SKM-1 (cell line): Measurements from ENCODE around the gene LGALS1.
"Not testable (repeated sequence)": the region's sequence is repeated elsewhere in the genome, so short reads cannot be mapped to it uniquely, and the experiment has no call there.

Experiments
- DNase-seq: peaks from one replicate; lab custom pipeline; 2025; ENCODE audit not compliant: unreplicated experiment; lab: John Stamatoyannopoulos, UW

Gene LGALS1

DNA sequence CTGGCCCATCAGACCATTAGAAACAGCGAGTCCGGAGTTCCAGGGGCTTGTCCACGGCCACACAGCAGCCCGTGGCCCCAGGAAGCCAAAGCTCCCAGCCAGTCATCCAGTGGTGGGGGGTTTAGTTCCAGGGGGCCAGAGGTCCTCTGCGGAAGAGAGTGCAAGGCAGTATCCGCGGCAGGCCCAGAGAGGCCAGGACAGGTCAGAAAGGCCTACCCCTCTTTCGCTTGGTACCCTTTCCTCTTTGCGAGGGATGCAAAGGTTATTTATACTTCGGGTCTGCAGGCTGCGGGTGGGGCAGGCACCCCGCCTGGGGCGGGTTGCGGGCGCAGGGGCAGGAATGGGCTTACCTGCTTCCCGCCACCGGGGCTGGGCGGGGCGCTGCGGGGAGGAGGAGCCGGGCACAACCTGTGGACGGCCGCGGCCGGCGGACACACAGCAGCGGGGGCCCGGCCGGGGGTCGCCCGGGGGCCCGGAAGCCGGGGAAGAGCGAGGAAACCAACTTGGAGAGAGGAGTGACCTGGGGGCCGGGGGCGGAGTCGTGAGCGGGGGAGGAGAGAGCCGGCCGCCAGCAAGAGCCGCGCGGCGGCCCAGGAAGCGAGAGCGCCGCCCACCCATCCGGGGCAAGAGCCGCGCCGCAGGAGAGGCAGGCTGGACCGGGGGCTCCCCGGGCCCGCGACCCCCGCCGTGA, 36.2 kb upstream of the LGALS1 start, which contains the start of gene SH3BP1:
TSS of gene SH3BP1 (plus strand) at position 600 of the 691 bp plus-strand sequence. CDS start 119 bp downstream, outside the sequence.
- DNase-seq = no peak

DNA sequence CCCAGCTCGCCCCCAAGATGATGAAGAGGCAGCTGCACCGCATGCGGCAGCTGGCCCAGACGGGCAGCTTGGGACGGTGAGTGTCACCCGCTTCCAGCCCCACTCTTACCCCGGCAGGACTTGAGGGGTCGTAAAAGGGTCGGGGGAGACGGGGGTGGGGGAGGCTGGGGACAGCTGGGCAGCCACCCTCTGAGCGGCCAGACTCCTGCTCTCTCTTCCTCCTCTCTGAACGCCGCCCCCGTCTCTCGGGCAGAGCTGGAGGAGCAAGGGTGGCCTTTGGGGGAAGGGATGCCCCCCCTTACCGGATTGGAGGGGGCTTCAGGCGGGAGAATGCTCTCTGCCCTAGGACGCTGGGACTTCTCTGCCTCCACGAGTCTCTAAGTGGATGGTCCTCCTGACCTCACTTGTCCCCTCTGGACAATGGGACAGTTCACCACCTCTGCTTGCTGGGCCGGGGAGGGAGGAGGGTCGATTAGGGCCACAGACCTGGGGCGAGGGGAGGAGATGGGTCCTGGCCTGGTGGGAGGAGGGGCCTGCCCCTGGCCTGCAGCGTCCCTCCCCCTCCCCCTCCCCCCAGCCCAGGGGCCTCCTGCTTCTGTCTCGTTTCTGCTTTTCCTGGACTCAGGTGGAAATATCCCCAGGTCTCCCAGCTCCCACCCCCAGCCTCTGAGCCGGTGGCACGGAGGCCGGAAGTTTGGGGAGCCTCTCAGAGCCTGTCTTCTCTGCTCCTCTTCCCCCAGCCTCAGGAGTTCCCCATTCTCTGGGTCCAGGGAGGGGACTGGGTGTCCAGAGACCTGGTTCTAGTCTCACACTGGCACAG, 35.5 kb upstream of the LGALS1 start:
- peak; percentile 42 for DNase-seq

DNA sequence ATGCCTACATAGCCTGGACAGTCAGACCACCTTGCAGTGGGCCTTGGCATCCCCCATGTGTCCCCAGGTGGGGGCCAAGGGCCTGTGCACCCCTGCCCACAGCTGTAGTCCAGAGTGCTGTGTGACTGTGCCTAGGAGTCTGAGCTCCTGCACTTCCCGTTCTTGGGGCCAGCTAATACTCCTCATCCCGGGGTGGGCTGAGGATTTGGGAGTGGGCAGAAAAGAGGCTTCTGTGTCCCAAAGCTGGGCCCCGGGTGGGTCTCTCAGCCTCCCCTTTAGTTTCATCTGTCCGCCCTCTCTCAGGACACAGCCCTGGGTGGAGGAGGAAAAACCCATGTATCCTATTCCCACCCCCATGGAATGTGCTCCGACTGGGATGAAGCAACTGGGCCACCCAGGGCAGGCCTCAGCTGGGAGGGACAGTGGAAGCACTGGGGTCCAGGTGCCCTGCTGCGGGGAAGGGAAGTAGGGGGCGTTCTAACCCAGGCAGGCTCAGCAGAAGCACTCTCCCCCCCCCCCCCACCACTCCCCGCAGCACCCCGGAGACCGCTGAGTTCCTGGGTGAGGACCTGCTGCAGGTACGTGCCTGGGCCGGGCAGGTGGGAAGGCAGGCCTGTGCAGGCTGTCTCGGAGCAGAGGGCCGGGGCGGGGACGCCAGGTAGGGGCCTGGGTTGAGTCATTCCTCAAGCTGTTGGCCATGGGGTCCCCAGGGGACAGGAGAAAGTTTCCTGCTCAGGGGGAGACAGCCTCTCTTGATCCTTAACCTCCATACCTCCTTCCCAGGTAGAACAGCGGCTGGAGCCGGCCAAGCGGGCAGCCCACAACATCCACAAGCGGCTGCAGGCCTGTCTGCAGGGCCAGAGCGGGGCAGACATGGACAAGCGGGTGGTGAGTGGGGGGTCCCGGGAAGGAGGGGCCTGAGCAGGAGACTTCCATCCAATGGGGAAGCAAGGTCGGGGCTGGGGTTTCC, 34.6 kb upstream of the LGALS1 start:
- no peak for DNase-seq

DNA sequence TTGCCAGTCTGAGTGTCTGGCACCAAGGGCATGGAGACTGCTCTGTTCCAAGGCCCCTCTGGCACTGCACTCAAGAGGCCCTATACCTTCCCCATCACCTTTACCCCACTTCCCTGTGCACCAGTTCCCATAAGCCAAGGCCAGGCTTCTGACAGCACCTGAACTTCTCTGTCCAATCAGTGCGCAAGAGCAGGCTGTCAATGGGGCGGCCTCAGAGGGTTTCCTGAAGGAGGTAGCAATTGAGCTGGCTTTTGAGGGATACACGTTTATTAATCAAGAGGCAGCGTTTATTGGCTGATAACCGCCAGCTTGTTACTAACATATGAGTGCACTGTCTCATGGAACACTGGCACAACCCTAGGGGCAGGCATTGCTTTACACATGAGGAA, 33.9 kb upstream of the LGALS1 start:
- no peak for DNase-seq

DNA sequence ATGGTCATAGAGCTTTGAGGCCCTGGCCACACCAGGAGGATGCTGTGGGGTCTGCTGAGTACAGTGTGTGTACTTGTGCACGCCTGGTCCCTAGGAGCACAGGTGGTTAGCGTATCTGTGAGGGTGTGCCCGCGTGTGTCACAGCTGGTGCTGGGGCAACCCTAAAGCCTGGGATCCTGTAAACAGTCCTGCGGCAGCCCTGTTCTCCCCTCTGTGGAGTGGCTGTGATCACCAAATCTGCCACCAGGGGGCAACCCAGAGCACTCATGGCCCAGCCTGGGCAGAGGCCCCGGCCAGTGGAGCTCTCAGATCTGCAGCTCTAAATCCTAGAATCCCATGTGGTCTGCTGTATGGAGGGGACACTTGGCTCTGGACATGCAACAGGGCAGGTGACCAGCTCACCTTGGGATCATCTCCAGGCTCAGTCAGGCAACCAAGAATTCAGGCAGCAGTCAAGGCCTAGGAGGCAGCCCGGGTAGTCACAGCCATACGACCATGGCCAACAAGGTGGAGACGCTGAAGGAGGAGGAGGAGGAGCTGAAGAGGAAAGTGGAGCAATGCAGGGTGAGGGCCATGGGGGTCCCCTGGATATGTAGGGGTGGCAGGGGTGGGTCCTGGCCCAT, 32.1 kb upstream of the LGALS1 start:
- peak; percentile 43 for DNase-seq

DNA sequence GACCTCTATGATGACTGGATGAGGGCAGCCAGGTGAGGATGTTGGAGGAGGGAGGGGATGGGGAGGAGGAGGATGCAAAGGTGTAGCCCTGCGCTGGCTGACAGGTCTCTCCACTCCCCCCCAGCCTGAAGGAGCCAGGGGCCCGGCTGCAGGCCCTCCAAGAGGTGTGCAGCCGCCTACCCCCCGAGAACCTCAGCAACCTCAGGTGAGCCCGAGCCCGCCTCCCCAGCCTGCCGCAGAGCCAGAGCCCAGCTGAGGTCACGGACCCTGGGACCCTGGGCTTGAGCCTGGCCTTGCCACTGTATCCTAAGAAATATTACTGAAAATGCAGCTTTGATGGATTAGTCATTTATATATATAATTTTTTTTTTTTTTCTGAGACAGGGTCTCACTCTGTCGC, 28.1 kb upstream of the LGALS1 start:
- DNase-seq = no peak

DNA sequence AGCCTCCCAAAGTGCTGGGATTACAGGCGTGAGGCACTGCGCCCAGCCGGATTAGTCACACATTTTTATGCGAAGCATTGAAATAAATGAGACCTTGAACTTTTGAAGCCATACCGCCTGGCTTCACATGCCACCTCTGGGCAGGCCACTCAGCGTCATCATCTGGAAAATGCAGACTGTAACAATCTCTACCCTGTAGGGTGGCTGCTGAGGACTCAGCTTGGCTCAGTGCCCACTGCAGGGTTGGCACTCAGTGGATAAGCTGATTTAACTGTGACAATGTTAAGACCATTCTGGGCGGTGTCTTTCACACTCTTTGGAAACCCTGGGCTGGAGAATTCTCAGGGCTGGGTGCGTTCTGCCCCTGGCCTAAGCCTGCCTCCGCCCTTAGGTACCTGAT, 27.5 kb upstream of the LGALS1 start:
- no peak for DNase-seq

DNA sequence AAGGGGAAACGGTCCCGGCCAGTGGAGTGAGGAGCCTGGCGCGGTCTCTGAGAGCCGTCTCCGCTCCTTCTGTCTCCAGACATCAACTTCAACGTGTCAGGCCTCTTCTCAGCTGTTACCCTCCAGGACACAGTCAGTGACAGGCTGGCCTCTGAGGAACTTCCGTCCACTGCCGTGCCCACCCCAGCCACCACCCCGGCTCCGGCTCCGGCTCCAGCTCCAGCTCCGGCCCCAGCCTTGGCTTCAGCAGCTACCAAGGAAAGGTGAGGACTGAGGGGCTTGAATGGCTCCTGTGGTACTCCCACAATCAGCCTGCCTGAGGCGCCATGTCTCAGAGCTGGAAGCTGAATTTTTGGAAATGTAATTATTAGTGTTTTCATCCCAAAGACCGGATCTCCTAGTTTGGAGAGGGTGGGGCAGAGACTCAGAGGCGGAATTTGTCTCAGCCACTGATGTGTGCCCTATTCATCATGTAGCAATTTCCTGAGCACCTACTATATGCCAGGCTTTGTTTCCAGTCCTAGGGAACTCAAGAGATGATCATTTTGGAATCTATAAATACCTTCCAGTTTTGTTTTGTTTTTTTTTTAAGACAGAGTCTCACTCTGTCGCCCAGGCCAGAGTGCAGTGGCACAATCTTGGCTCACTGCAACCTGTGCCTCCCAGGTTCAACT, 24.8 kb upstream of the LGALS1 start:
- no peak for DNase-seq

DNA sequence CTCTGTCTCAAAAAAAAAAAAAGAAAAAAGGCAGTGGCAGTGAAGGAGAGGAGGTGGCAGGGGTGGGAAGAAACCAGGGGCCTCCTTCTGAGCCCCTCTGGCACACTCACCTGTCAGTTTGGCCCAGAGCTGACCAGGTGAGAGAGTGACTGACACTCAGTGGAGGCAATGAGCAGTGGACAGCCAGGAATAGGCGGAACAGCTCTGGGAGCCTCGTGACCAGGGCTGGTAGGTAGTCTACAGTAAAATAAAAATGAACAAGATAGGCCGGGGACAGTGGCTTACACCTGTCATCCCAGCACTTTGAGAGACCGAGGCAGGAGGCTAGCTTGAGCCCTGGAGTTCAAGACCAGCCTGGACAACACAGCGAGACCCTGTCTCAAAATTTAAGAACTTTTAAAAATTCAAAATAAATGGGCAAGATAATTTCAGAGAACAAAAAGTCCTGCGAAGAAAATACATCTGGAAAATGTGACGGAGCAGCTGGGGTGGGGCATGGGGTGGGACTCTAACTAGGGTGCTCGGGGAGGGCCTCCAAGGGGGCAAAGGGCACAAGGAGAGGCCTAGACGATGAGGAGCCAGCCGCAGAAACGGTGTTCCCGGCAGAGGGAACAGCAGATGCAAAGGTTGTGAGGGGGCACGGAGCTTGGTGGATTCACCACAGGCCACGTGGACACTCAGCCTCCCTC, 20.7 kb upstream of the LGALS1 start:
- no peak for DNase-seq

DNA sequence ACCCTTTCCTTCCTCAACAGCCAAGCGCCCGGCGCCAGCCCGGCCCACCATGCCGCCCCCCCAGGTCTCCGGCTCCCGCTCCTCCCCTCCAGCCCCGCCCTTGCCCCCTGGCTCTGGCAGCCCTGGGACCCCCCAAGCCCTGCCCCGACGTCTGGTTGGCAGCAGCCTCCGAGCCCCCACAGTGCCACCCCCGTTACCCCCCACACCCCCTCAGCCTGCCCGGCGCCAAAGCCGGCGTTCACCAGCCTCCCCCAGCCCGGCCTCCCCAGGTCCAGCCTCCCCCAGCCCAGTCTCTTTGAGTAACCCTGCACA, 20.2 kb upstream of the LGALS1 start:
- no peak for DNase-seq

DNA sequence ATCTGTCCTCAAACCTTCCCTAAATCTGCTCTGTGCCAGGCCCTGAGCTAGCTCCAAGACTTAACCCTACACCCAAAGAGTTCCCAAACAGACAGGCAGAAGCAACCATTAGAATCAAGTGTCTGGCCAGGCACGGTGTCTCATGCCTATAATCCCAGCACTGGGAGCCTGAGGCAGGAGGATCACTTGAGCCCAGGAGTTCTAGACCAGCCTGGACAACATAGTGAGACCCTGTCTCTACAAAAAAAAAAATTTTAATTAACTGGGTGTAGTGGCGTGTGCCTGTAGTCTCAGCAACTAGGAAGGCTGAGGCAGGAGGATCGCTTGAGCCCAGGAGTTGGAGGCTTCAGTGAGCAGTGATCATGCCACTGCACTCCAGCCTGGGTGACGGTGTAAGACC, 18.9 kb upstream of the LGALS1 start:
- DNase-seq = not testable (repeated sequence)

DNA sequence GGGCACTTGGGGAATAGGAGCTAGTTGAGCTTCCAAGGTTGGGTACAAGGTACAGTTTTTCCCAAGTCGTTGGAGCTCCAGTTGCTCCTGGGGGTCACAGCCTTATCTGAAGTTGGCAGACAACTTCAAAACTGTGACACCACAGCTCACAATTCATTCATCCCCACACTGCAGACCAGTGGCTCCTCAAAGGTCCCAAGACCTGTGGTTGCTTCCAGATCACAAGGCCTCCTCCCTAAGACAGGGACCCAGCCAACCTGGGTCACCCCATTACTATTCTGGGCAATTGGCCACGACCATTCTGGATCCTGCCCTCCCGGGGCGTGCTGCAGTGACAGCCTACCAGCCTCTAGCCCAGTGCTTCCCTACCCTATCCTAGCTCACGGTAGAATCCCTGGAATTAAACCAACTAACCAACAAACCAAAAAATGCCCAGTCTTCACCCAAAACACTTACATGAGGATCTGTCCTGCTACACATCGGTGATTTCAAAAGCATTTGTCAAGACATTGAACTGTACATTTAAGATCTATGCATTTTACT, 17.8 kb upstream of the LGALS1 start:
- no peak for DNase-seq

DNA sequence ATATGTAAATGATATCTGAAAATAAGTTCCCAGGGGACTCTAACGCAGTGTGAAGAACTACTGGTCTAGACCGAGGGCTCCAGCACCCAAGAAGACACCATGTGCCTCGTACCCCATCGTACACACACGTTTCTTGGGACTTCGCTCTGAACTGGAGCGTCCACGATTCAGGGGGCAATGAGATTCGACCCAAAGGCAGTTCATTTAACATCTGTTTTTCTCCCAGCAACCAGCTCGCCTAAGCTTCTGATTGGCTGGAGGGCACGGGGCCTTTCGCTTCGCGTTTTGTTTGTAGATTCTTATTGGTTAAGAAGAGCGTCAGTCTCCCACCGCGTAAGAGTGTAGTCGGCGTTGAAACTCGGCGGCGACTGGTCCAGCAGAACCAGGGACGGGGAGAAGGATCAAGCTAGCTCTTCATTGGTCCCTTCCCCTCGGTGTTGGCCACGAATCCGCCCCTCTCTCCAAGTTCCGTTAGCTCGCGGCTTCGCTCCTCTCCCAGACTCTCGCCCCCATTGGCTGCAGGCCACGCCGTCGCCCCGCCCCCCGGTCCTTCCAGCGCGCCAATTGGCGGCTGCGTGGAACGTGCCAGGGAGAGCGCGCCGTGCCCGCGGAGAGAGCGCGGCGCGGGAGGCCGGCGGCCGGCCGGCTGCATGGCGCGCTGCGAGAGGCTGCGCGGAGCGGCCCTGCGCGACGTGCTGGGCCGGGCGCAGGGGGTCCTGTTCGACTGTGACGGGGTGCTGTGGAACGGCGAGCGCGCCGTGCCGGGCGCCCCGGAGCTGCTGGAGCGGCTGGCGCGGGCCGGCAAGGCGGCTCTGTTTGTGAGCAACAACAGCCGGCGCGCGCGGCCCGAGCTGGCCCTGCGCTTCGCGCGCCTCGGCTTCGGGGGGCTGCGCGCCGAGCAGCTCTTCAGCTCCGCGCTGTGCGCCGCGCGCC, 17.0 kb upstream of the LGALS1 start, which contains the start of gene PDXP:
TSS of gene PDXP (plus strand) at position 591 of the 933 bp plus-strand sequence. CDS start at position 651, 60 bp downstream.
- peak; percentile 99 for DNase-seq

DNA sequence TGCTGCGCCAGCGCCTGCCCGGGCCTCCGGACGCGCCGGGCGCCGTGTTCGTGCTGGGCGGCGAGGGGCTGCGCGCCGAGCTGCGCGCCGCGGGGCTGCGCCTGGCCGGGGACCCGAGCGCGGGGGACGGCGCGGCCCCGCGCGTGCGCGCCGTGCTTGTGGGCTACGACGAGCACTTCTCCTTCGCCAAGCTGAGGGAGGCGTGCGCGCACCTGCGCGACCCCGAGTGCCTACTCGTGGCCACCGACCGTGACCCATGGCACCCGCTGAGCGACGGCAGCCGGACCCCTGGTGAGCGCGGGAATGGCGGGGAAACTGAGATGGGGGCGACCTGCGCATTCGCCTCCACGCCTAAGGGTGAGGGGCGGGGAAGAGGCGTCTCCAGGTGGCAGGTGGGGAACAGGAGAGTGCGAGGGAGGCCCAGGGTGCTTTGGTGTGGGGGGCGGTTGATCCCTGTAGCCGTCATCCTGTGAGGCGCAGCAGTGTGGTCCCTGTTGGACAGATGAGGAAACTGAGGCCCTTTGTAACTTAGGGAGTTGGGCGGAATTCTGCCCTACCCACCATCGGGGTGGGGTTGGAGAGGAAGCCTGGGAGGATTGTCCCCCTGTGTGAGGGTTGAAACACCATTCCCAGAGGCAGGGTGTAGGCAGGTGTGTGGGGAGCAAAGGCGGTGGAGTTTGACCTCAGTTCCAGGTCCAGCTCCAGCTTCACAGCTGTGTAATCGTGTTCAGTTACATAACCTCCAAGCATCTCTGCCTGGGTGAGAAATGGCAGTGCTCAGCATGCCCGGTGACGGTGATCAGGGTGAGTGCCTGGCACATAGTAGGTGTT, 16.2 kb upstream of the LGALS1 start:
- DNase-seq = no peak

DNA sequence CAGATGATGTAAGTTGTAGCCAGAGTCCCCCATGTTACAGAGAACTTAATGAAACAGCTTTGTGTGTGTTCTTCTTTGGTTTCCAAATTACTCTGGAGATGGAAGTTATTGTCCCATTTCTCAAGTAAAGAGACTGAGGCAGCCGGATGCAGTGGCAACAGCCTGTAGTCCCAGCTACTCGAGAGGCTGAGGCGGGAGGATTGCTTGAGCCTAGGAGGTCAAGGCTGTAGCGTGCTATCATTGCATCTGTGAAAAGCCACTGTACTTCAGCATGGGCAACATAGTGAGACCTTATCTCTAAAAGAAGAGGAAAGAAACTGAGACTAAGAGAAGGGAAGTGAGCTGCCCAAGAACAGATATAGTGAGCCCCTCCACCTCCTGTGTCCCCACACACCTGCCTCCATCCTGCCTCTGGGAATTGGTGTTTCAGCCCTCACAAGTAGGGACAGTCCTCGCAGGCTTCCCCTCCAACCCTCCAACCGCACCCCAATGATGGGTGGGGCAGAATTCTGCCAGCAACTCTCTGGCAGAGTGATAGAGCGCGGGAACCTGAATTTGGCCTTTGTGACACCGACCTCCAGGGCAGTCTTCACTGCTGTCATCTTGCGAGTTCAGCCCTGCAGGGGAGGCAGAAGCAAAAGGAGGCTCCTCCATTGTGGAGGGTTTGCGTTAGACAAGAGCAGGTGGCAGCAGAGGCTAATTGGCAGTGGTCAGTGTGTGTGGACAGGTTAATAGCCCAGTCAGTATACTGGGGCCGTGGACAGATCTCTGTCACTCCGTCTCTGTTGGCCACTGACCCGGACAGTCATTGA, 15.3 kb upstream of the LGALS1 start:
- no peak for DNase-seq

DNA sequence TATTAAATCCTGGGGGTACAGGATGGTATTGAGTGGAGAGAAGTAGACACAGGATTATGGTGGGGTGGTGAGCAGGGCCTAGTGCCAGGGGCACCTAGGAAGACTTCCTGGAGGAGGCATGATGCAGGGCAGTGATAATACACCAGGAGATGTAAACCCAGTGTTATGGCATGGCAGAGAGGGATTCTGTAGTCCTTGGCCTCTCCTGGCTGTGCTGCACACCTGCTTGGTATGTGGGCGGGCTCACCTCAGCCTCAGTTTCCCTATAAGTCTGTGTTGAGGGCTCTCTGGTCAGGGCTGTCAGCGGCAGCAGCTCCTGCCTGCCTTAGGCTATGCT, 14.8 kb upstream of the LGALS1 start:
- DNase-seq = no peak
